ENCODE measurements around the gene EXOC3L4. TPM values are rescaled to one million over a fixed set of nuclear protein-coding genes. Genes with fewer than 3 reads are reported as not detected.
A peak's percentile ranks its signal among the peaks of the same experiment; 100 is the strongest.

Gene EXOC3L4
- total and polyA plus RNA-seq, 2 donors (not counting 1 experiment from before 2014, with no cell fraction given), result 0.39 to 0.50 TPM

GRCh38 chr14:103142026-103142425 lies 47.5 kb downstream of the EXOC3L4 start:
- no peaks in the 10 kb centered on the region for H4K20me1 ChIP-seq (ENCODE audit: control insufficient read depth, extremely low read depth, insufficient read depth, low read length)
- peaks cover 5% of the 10 kb centered on the region for H3K27me3 ChIP-seq (ENCODE audit: control insufficient read depth, insufficient read depth, low read length)
- no peaks in the 10 kb centered on the region for H3K9me3 ChIP-seq (ENCODE audit: control insufficient read depth, insufficient read depth, low read depth, low read length)
- H3K4me3 ChIP-seq (replicated peaks in 1 of 4; ENCODE audit: control extremely low read depth in 1 of 4, insufficient read depth in 1 of 4, low read depth in 3 of 4, low read length in 4 of 4), result no peak overlapping the region
- H3K27ac ChIP-seq (ENCODE audit: insufficient read depth, low read length), result no peak overlapping the region
- no peak overlapping the region for H3K4me2 ChIP-seq (ENCODE audit: extremely low read depth, insufficient read depth, low read length)
- H2AFZ ChIP-seq (ENCODE audit: low read length), result no peak overlapping the region
- TF ChIP-seq EZH2 (IDR thresholded peaks at IDR 0.05; ENCODE audit: low read length, missing control alignments) (no peak), CTCF (conservative IDR thresholded peaks at IDR 0.05 in 1 of 2, IDR thresholded peaks at IDR 0.05 in 1 of 2; ENCODE audit: low read depth in 1 of 2, low read length in 2 of 2) (no peak)
- H3K9ac ChIP-seq (ENCODE audit: insufficient read depth, low read length), result no peak overlapping the region
- H3K79me2 ChIP-seq (ENCODE audit: control insufficient read depth, insufficient read depth, low read length), result no peaks in the 10 kb centered on the region
- H3K4me1 ChIP-seq (ENCODE audit: control insufficient read depth, extremely low read depth, insufficient read depth, low read length), result peaks cover 2% of the 10 kb centered on the region
- no peak for DNase-seq (ENCODE audit: low read depth in 2 of 2)
- H3K36me3 ChIP-seq (ENCODE audit: control insufficient read depth, insufficient read depth, low read length), result no peaks in the 10 kb centered on the region

GRCh38 chr14:103142721-103143302 lies 48.3 kb downstream of the EXOC3L4 start:
- TF ChIP-seq EZH2 (IDR thresholded peaks at IDR 0.05; ENCODE audit: low read length, missing control alignments), result no peak
- TF ChIP-seq CTCF (conservative IDR thresholded peaks at IDR 0.05 in 1 of 2, IDR thresholded peaks at IDR 0.05 in 1 of 2; ENCODE audit: low read depth in 1 of 2, low read length in 2 of 2), result no peak
- Histone ChIP-seq H3K4me3 (replicated peaks in 1 of 4; ENCODE audit: control extremely low read depth in 1 of 4, insufficient read depth in 1 of 4, low read depth in 3 of 4, low read length in 4 of 4) (no peak overlapping the region), H4K20me1 (ENCODE audit: control insufficient read depth, extremely low read depth, insufficient read depth, low read length) (no peaks in the 10 kb centered on the region), H3K27me3 (ENCODE audit: control insufficient read depth, insufficient read depth, low read length) (peaks cover 5% of the 10 kb centered on the region), H3K4me1 (ENCODE audit: control insufficient read depth, extremely low read depth, insufficient read depth, low read length) (peaks cover 2% of the 10 kb centered on the region), H3K27ac (ENCODE audit: insufficient read depth, low read length) (no peak overlapping the region), H3K36me3 (ENCODE audit: control insufficient read depth, insufficient read depth, low read length) (no peaks in the 10 kb centered on the region), H3K79me2 (ENCODE audit: control insufficient read depth, insufficient read depth, low read length) (no peaks in the 10 kb centered on the region), H3K4me2 (ENCODE audit: extremely low read depth, insufficient read depth, low read length) (no peak overlapping the region), H3K9me3 (ENCODE audit: control insufficient read depth, insufficient read depth, low read depth, low read length) (no peaks in the 10 kb centered on the region), H3K9ac (ENCODE audit: insufficient read depth, low read length) (no peak overlapping the region), H2AFZ (ENCODE audit: low read length) (no peak overlapping the region)
- DNase-seq (ENCODE audit: low read depth in 2 of 2), result no peak

DNA sequence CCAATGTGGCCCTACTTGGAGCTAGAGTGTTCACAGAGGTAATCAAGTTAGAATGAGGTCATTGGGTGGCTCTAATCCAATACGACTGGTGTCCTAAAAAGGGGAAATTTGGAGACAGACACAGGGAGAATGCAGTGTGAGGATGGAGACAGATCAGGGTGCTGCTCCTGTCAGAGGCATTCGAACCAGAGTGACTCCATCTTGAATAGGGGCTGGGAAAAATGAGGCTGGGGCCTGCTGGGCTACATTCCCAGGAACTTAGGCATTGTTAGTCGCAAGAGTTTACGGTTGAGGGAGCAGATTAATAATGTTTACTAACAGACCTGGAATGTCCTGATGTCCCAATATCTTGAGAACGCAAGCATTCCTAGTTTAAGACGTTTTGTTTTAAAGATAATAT lies 49.0 kb downstream of the EXOC3L4 start:
- H3K4me1 ChIP-seq (ENCODE audit: control insufficient read depth, extremely low read depth, insufficient read depth, low read length), result peaks cover 2% of the 10 kb centered on the region
- no peak overlapping the region for H2AFZ ChIP-seq (ENCODE audit: low read length)
- no peaks in the 10 kb centered on the region for H3K36me3 ChIP-seq (ENCODE audit: control insufficient read depth, insufficient read depth, low read length)
- H3K79me2 ChIP-seq (ENCODE audit: control insufficient read depth, insufficient read depth, low read length), result no peaks in the 10 kb centered on the region
- DNase-seq (ENCODE audit: low read depth in 2 of 2), result peak; percentile 23 to 60
- no peak overlapping the region for H3K4me2 ChIP-seq (ENCODE audit: extremely low read depth, insufficient read depth, low read length)
- H3K27ac ChIP-seq (ENCODE audit: insufficient read depth, low read length), result no peak overlapping the region
- H3K27me3 ChIP-seq (ENCODE audit: control insufficient read depth, insufficient read depth, low read length), result peaks cover 5% of the 10 kb centered on the region
- no peaks in the 10 kb centered on the region for H3K9me3 ChIP-seq (ENCODE audit: control insufficient read depth, insufficient read depth, low read depth, low read length)
- no peak overlapping the region for H3K9ac ChIP-seq (ENCODE audit: insufficient read depth, low read length)
- H3K4me3 ChIP-seq (replicated peaks in 1 of 4; ENCODE audit: control extremely low read depth in 1 of 4, insufficient read depth in 1 of 4, low read depth in 3 of 4, low read length in 4 of 4), result no peak overlapping the region
- TF ChIP-seq CTCF (conservative IDR thresholded peaks at IDR 0.05 in 1 of 2, IDR thresholded peaks at IDR 0.05 in 1 of 2; ENCODE audit: low read depth in 1 of 2, low read length in 2 of 2), result no peak
- no peak for TF ChIP-seq EZH2 (IDR thresholded peaks at IDR 0.05; ENCODE audit: low read length, missing control alignments)
- H4K20me1 ChIP-seq (ENCODE audit: control insufficient read depth, extremely low read depth, insufficient read depth, low read length), result no peaks in the 10 kb centered on the region
